ENCODE data around the gene NOTCH3. TPM values are rescaled to one million over a fixed set of nuclear protein-coding genes. Genes with fewer than 3 reads are reported as not detected.
A peak's percentile ranks its signal among the peaks of the same experiment; 100 is the strongest.

The NOTCH3 gene
- total RNA-seq, 2 experiments from 2014 or later, result not detected

- CTCF ChIA-PET, result no interaction called here
Observed at GRCh38 chr19:15243236-15243957, 42.6 kb upstream of the NOTCH3 start.

GRCh38 chr19:15241259-15241910 is 40.6 kb upstream of the NOTCH3 start:
- peak overlapping the region; percentile 24 for H3K27ac Mint-ChIP-seq
- no peaks in the 10 kb centered on the region for H3K27me3 Mint-ChIP-seq (ENCODE audit: low read depth)
- no peak for DNase-seq
- intact Hi-C loops (cut with micrococcal nuclease), result no loop called here
- H3K4me1 Mint-ChIP-seq (ENCODE audit: low read depth), result no peaks in the 10 kb centered on the region
- H3K36me3 Mint-ChIP-seq (ENCODE audit: low read depth), result peaks cover 53% of the 10 kb centered on the region
- no peaks in the 10 kb centered on the region for H3K9me3 Mint-ChIP-seq
- CTCF ChIA-PET, result interaction anchor here (0.6 kb wide), 1 partner anchor 388 kb away, joined by 3 read pairs; no protein-coding TSS in a partner anchor
- no peak overlapping the region for H3K4me3 Mint-ChIP-seq

More at GRCh38 chr19:15243236-15243957, 42.6 kb upstream of the NOTCH3 start:
- Mint-ChIP-seq H3K4me3 (no peak overlapping the region), H3K9me3 (no peaks in the 10 kb centered on the region), H3K36me3 (ENCODE audit: low read depth) (peaks cover 46% of the 10 kb centered on the region), H3K4me1 (ENCODE audit: low read depth) (no peaks in the 10 kb centered on the region), H3K27me3 (ENCODE audit: low read depth) (no peaks in the 10 kb centered on the region), H3K27ac (no peak overlapping the region)
- intact Hi-C loops (cut with micrococcal nuclease), result no loop called here
- DNase-seq, result no peak

GRCh38 chr19:15240515-15240914 is 39.7 kb upstream of the NOTCH3 start:
- H3K27me3 Mint-ChIP-seq (ENCODE audit: low read depth), result no peaks in the 10 kb centered on the region
- intact Hi-C loops (cut with micrococcal nuclease), result no loop called here
- H3K4me3 Mint-ChIP-seq, result no peak overlapping the region
- H3K36me3 Mint-ChIP-seq (ENCODE audit: low read depth), result peaks cover 50% of the 10 kb centered on the region
- H3K9me3 Mint-ChIP-seq, result no peaks in the 10 kb centered on the region
- H3K27ac Mint-ChIP-seq, result no peak overlapping the region
- CTCF ChIA-PET, result no interaction called here
- no peak for DNase-seq
- H3K4me1 Mint-ChIP-seq (ENCODE audit: low read depth), result no peaks in the 10 kb centered on the region

- no peak overlapping the region for H3K4me3 Mint-ChIP-seq
- H3K36me3 Mint-ChIP-seq (ENCODE audit: low read depth), result peaks cover 43% of the 10 kb centered on the region
- H3K4me1 Mint-ChIP-seq (ENCODE audit: low read depth), result no peaks in the 10 kb centered on the region
- DNase-seq, result no peak
- peaks cover 2% of the 10 kb centered on the region for H3K27me3 Mint-ChIP-seq (ENCODE audit: low read depth)
- CTCF ChIA-PET, result no interaction called here
- H3K27ac Mint-ChIP-seq, result no peak overlapping the region
- H3K9me3 Mint-ChIP-seq, result no peaks in the 10 kb centered on the region
- intact Hi-C loops (cut with micrococcal nuclease), result no loop called here
Observed at GRCh38 chr19:15239337-15239949, 38.6 kb upstream of the NOTCH3 start.

GRCh38 chr19:15238639-15239155 is 37.9 kb upstream of the NOTCH3 start:
- CTCF ChIA-PET, result no interaction called here
- intact Hi-C loops (cut with micrococcal nuclease), result no loop called here
- Mint-ChIP-seq H3K4me1 (ENCODE audit: low read depth) (no peaks in the 10 kb centered on the region), H3K4me3 (no peak overlapping the region), H3K27ac (no peak overlapping the region), H3K27me3 (ENCODE audit: low read depth) (peaks cover 6% of the 10 kb centered on the region), H3K9me3 (no peaks in the 10 kb centered on the region), H3K36me3 (ENCODE audit: low read depth) (peaks cover 38% of the 10 kb centered on the region)
- no peak for DNase-seq

- H3K4me3 Mint-ChIP-seq, result no peak overlapping the region
- no peak for DNase-seq
- H3K27ac Mint-ChIP-seq, result no peak overlapping the region
- peaks cover 36% of the 10 kb centered on the region for H3K36me3 Mint-ChIP-seq (ENCODE audit: low read depth)
- H3K9me3 Mint-ChIP-seq, result no peaks in the 10 kb centered on the region
- H3K27me3 Mint-ChIP-seq (ENCODE audit: low read depth), result peaks cover 10% of the 10 kb centered on the region
- H3K4me1 Mint-ChIP-seq (ENCODE audit: low read depth), result no peaks in the 10 kb centered on the region
- CTCF ChIA-PET, result no interaction called here
- intact Hi-C loops (cut with micrococcal nuclease), result no loop called here
Observed at GRCh38 chr19:15237759-15238638, 37.2 kb upstream of the NOTCH3 start.

- no peak for DNase-seq
- Mint-ChIP-seq H3K4me1 (ENCODE audit: low read depth) (peaks cover 5% of the 10 kb centered on the region), H3K27ac (no peak overlapping the region), H3K27me3 (ENCODE audit: low read depth) (peaks cover 16% of the 10 kb centered on the region), H3K4me3 (no peak overlapping the region), H3K9me3 (no peaks in the 10 kb centered on the region), H3K36me3 (ENCODE audit: low read depth) (peaks cover 31% of the 10 kb centered on the region)
- intact Hi-C loops (cut with micrococcal nuclease), result no loop called here
- CTCF ChIA-PET, result no interaction called here
Observed at GRCh38 chr19:15236886-15237285, 36.1 kb upstream of the NOTCH3 start.

GRCh38 chr19:15235781-15236180 is 35.0 kb upstream of the NOTCH3 start:
- CTCF ChIA-PET, result no interaction called here
- peaks cover 7% of the 10 kb centered on the region for H3K4me1 Mint-ChIP-seq (ENCODE audit: low read depth)
- H3K9me3 Mint-ChIP-seq, result no peaks in the 10 kb centered on the region

GRCh38 chr19:15234431-15235130 is 33.8 kb upstream of the NOTCH3 start:
- H3K4me1 Mint-ChIP-seq (ENCODE audit: low read depth), result peaks cover 7% of the 10 kb centered on the region
- CTCF ChIA-PET, result interaction anchor here (0.6 to 1.2 kb wide), 3 partner anchors 25 to 336 kb away, joined by 3 to 7 read pairs (median 4); no protein-coding TSS in a partner anchor
- H3K27me3 Mint-ChIP-seq (ENCODE audit: low read depth), result peaks cover 25% of the 10 kb centered on the region
- peaks cover 20% of the 10 kb centered on the region for H3K36me3 Mint-ChIP-seq (ENCODE audit: low read depth)
- no peak overlapping the region for H3K27ac Mint-ChIP-seq
- no peak overlapping the region for H3K4me3 Mint-ChIP-seq
- DNase-seq, result no peak
- no peaks in the 10 kb centered on the region for H3K9me3 Mint-ChIP-seq
- intact Hi-C loops (cut with micrococcal nuclease), result loop anchor here (5.0 kb wide), 1 partner anchor 57 kb away; no protein-coding TSS in a partner anchor

More at GRCh38 chr19:15235781-15236180, 35.0 kb upstream of the NOTCH3 start:
- Mint-ChIP-seq H3K36me3 (ENCODE audit: low read depth) (peaks cover 26% of the 10 kb centered on the region), H3K27ac (no peak overlapping the region), H3K4me3 (no peak overlapping the region), H3K27me3 (ENCODE audit: low read depth) (peaks cover 23% of the 10 kb centered on the region)
- intact Hi-C loops (cut with micrococcal nuclease), result no loop called here
- no peak for DNase-seq

GRCh38 chr19:15231271-15231670 is 30.5 kb upstream of the NOTCH3 start:
- Mint-ChIP-seq H3K27me3 (ENCODE audit: low read depth) (peaks cover 30% of the 10 kb centered on the region), H3K4me1 (ENCODE audit: low read depth) (peaks cover 7% of the 10 kb centered on the region), H3K4me3 (no peak overlapping the region), H3K27ac (no peak overlapping the region), H3K36me3 (ENCODE audit: low read depth) (peaks cover 5% of the 10 kb centered on the region), H3K9me3 (no peaks in the 10 kb centered on the region)
- intact Hi-C loops (cut with micrococcal nuclease), result loop anchor here (5.0 kb wide), 1 partner anchor 54 kb away; no protein-coding TSS in a partner anchor
- CTCF ChIA-PET, result interaction anchor here (0.7 kb wide), 2 partner anchors 76 to 139 kb away, joined by 4 read pairs; no protein-coding TSS in a partner anchor
- no peak for DNase-seq

- Mint-ChIP-seq H3K4me3 (no peak overlapping the region), H3K36me3 (ENCODE audit: low read depth) (peaks cover under 1% of the 10 kb centered on the region), H3K4me1 (ENCODE audit: low read depth) (peaks cover 17% of the 10 kb centered on the region), H3K27ac (no peak overlapping the region), H3K9me3 (no peaks in the 10 kb centered on the region), H3K27me3 (ENCODE audit: low read depth) (peaks cover 29% of the 10 kb centered on the region)
- DNase-seq, result no peak
- CTCF ChIA-PET, result no interaction called here
- intact Hi-C loops (cut with micrococcal nuclease), result no loop called here
Observed at GRCh38 chr19:15227261-15227660, 26.5 kb upstream of the NOTCH3 start.

Data from activated naive CD4-positive, alpha-beta T cell treated with anti-CD3 and anti-CD28 coated beads for 36 hours (primary cell).